HL-60 (cell line): ENCODE results near the gene CAVIN3.

ENCODE experiments used
- DNase-seq, 2 experiments: peaks; one replicate each; pipeline ENCODE4 v3.0.0-alpha.2; 2010 to 2020; ENCODE audit warnings: low read depth in 1 of 2, low spot score in 1 of 2
- H3K27ac ChIP-seq: fragments of 250-450 bp; sonication (Bioruptor Pico); replicated peaks from 2 replicates; pipeline ENCODE4 v1.5.1; 2020; ENCODE audit warnings: mild to moderate bottlenecking, moderate library complexity
- H3K27me3 ChIP-seq: fragments of 250-450 bp; sonication (Bioruptor Pico); 2 replicates; pipeline ENCODE4 v1.5.1; 2021; ENCODE audit warnings: mild to moderate bottlenecking, moderate library complexity; ENCODE audit not compliant: insufficient read depth, poor library complexity, severe bottlenecking
- H3K4me3 ChIP-seq: replicated peaks from 2 replicates; pipeline ENCODE4 v1.5.1; 2011; ENCODE audit warnings: mild to moderate bottlenecking, control low read depth, low read length; ENCODE audit not compliant: insufficient read depth
- GABPA ChIP-seq: IDR thresholded peaks from 2 replicates; pipeline ENCODE4 v1.6.1; 2012; ENCODE audit warnings: low read depth
- POLR2AphosphoS5 ChIP-seq: IDR thresholded peaks from 2 replicates; pipeline ENCODE4 v1.6.1; 2012; ENCODE audit warnings: low read depth
- SPI1 ChIP-seq: IDR thresholded peaks from 2 replicates; pipeline ENCODE4 v1.6.1; 2012; ENCODE audit warnings: low read depth, mild to moderate bottlenecking, borderline replicate concordance
- TF ChIP-seq, protein P1 (sequence below): IDR thresholded peaks from one replicate; pipeline ENCODE4 v1.5.1; 2011; ENCODE audit warnings: low read length, control low read depth, inconsistent platforms; ENCODE audit not compliant: insufficient read depth
- TF ChIP-seq, protein P2 (sequence below): IDR thresholded peaks from 2 replicates; pipeline ENCODE4 v1.6.1; 2012; ENCODE audit warnings: low read depth; ENCODE audit not compliant: insufficient replicate concordance

Gene CAVIN3

DNA sequence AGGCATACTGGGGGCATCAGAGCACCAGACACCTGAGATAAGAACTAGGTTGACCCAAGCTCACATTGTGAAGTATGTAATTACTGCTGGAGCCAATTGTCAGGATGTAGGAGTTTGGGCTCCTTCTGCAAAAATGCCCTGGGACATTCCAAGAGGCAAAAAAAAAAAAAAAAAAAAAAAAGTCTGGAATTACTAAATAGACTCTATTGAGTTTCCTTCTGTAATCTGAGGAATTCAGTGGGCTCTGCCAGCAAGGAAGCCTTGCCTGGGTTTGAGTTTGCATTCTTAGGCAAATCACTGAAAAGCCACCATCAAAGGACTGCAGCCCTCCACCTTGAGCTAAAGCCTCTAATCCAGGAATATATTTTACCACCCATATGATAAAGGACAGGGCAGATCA lies 8.0 kb upstream of the CAVIN3 start:
- no peak for DNase-seq

DNA sequence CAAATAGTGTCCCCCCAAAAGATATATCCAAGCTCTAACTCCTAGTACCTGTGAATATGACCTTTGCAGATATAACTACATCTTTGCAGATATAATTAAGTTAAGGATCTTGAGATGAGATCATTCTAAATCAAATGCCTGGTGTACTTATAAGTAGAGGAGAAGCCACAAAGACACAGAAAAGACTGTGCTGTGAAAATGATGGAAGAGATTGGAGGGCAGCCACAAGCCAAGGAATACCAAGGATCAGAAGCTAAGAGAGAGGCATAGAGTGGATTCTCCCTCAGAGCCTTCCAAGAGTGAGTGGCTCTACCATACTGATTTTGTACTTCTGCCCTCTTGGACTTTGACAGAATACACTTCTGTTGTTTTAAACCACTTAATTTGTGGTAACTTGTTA lies 7.5 kb upstream of the CAVIN3 start:
- Histone ChIP-seq H3K27me3 (peaks cover 11% of the 10 kb centered on the region), H3K27ac (no peak overlapping the region), H3K4me3 (no peak overlapping the region)
- TF ChIP-seq POLR2AphosphoS5, result no peak
- TF ChIP-seq, protein P1, sequence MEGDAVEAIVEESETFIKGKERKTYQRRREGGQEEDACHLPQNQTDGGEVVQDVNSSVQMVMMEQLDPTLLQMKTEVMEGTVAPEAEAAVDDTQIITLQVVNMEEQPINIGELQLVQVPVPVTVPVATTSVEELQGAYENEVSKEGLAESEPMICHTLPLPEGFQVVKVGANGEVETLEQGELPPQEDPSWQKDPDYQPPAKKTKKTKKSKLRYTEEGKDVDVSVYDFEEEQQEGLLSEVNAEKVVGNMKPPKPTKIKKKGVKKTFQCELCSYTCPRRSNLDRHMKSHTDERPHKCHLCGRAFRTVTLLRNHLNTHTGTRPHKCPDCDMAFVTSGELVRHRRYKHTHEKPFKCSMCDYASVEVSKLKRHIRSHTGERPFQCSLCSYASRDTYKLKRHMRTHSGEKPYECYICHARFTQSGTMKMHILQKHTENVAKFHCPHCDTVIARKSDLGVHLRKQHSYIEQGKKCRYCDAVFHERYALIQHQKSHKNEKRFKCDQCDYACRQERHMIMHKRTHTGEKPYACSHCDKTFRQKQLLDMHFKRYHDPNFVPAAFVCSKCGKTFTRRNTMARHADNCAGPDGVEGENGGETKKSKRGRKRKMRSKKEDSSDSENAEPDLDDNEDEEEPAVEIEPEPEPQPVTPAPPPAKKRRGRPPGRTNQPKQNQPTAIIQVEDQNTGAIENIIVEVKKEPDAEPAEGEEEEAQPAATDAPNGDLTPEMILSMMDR, result no peak
- TF ChIP-seq GABPA, result no peak
- TF ChIP-seq, protein P2, sequence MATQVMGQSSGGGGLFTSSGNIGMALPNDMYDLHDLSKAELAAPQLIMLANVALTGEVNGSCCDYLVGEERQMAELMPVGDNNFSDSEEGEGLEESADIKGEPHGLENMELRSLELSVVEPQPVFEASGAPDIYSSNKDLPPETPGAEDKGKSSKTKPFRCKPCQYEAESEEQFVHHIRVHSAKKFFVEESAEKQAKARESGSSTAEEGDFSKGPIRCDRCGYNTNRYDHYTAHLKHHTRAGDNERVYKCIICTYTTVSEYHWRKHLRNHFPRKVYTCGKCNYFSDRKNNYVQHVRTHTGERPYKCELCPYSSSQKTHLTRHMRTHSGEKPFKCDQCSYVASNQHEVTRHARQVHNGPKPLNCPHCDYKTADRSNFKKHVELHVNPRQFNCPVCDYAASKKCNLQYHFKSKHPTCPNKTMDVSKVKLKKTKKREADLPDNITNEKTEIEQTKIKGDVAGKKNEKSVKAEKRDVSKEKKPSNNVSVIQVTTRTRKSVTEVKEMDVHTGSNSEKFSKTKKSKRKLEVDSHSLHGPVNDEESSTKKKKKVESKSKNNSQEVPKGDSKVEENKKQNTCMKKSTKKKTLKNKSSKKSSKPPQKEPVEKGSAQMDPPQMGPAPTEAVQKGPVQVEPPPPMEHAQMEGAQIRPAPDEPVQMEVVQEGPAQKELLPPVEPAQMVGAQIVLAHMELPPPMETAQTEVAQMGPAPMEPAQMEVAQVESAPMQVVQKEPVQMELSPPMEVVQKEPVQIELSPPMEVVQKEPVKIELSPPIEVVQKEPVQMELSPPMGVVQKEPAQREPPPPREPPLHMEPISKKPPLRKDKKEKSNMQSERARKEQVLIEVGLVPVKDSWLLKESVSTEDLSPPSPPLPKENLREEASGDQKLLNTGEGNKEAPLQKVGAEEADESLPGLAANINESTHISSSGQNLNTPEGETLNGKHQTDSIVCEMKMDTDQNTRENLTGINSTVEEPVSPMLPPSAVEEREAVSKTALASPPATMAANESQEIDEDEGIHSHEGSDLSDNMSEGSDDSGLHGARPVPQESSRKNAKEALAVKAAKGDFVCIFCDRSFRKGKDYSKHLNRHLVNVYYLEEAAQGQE, result no peak
- TF ChIP-seq SPI1, result no peak
- DNase-seq, result no peak

More for the DNA sequence above, 8.0 kb upstream of the CAVIN3 start:
- Histone ChIP-seq H3K27ac (no peak overlapping the region), H3K4me3 (no peak overlapping the region), H3K27me3 (peaks cover 15% of the 10 kb centered on the region)
- TF ChIP-seq, protein P2, result no peak
- TF ChIP-seq, protein P1, result no peak
- TF ChIP-seq SPI1 (no peak), POLR2AphosphoS5 (no peak), GABPA (no peak)

DNA sequence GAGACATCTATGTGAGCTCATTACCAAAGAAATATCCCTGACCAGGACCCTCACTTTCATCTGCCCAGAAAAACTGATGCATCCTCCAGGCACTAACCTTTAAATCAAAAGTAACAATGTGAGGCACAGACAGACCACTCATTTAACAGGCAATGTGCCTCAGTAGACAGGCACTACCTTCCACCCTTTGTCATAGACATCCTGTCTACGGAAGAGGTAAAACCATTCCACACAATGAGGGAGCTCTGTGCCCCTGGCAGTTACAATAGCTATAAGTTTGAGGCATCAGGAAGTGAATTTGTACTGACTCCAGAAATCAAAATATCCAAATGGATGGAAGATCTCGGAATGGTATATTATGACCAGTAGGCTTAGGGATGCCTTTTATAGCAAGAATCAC lies 6.7 kb upstream of the CAVIN3 start:
- TF ChIP-seq, protein P1, result no peak
- TF ChIP-seq SPI1 (no peak), GABPA (no peak)
- peaks cover 11% of the 10 kb centered on the region for H3K27me3 ChIP-seq
- no peak for DNase-seq
- no peak overlapping the region for H3K27ac ChIP-seq
- H3K4me3 ChIP-seq, result no peak overlapping the region

DNA sequence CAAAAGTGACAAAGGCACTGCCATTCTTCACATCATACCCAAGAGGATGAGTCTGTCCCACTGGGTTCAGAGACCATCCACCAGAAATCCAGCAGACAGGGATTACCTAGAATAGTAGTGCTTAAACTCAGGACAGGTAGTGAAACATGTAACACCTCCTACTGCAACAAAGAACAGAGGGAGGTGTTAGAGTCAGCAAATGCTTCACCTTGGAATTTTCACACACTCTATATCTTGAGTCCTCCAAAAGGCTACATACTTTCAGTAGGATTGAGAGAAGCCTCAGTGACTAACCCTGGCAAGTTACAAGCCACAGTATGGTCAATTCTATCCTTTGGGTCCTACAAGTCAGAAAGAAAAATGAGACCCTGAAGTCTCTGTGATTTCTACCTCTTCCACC lies 6.0 kb upstream of the CAVIN3 start:
- TF ChIP-seq, protein P2, result no peak
- TF ChIP-seq POLR2AphosphoS5 (no peak), GABPA (no peak), SPI1 (no peak)
- TF ChIP-seq, protein P1, result no peak
- Histone ChIP-seq H3K27ac (no peak overlapping the region), H3K27me3 (peaks cover 12% of the 10 kb centered on the region), H3K4me3 (no peak overlapping the region)
- DNase-seq, result no peak
